GM19455 (cell line): ENCODE measurements around the gene ZNF468.
A peak's percentile ranks its signal among the peaks of the same experiment; 100 is the strongest.
"Not testable (repeated sequence)": the region's sequence is repeated elsewhere in the genome, so short reads cannot be mapped to it uniquely, and the experiment has no call there.

Source experiments
- ATAC-seq: cut with Tn5 transposase; IDR thresholded peaks from one replicate; pipeline ENCODE4 v1.9.1; 2021; ENCODE audit not compliant: unreplicated experiment

The ZNF468 gene

GRCh38 chr19:52829866-52830265 is 27.6 kb downstream of the ZNF468 start:
- not testable (repeated sequence) for ATAC-seq

DNA sequence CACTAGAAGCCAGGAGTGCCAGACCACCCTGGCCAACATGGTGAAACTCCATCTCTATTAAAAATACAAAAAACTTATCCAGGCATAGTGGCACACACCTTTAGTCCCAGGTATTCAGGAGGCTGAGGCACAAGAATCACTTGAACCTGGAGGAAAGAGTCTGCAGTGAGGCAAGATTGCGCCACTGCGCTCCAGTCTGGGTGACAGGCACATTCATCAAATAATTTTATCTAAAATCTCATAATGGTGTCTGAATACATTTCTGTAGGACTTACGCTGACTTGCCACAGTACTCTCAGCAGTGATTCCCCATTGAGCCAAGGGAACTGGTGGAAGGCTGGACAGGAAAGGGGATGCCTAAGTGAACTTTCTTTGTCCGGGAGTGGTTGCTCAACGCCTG is 31.7 kb downstream of the ZNF468 start:
- no peak for ATAC-seq

DNA sequence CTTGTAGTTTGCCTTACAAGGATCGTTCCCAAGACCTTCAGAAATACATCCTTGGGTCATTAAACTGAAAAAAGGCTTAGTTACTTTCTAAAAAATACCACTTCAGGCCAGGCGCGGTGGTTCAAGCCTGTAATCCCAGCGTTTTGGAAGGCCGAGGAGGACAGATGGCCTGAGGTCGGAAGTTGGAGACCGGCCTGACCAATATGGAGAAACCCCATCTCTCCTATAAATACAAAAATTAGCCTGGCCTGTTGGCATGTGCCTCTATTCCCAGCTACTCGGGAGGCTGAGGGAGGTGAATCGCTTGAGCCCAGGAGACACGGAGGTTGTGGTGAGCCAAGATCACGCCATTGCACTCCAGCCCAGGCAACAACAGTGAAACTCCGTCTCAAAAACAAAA is 33.7 kb downstream of the ZNF468 start:
- ATAC-seq, result no peak

- peak; percentile 87 for ATAC-seq
Observed at GRCh38 chr19:52821204-52821960, 36.0 kb downstream of the ZNF468 start, which contains the start of gene ZNF28. ZNF28 (minus strand) TSS chr19:52821633; CDS start chr19:52817958, 3,675 bp downstream.

DNA sequence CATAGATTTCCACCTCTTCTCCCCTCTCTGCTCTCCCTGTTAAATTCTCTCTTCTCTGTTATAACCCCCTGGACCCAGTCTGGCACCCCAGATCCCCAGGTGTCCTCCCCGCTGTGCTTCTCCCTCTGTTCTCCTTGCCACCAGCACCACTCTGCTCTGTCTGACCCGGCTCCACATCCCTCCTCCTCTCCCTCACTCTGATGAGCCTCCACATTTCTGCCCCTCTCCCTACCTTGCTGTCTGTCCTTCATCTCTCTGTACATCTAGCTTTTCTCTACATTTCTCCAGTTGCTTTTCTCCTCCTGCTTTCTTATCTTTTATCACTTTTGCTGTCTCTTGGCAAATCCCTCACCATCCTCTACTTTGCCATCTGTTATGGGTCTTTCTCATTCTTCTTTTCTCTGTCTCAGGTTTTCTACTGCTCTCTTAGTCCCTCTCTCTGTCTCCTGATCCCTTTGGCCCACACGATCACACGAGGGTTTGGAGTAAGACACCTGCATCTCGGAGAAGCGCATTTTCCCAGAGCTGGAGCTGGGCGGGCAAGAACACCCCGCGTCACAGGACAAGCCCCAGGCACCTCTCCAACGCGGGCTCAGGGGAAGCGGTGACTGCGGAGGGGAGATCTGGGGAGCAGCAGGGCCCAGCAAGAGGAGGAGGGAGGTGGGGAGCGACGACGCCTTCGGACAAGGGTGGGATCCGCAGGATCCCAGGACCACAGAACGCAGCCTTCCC is 36.8 kb downstream of the ZNF468 start:
- ATAC-seq, result peak; percentile 48

DNA sequence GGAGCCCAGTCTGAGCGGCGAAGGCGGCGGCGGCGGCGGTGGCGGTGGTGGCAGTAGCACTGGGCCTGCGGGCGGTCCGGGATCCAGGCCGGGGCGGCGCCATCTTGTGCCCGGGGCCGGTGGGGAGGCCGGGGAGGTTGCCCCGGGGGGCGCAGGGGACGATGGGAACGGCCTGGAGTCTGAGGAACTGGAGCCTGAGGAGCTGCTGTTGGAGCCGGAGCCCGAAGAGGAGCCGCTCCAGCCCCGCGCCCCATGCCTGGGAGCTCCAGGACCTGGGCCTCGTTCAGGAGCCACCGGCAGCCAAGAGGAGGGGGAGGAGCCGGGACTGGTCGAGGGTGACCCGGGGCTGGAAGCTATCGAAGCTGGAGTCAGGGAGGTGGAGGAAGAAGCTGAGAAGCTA is 47.6 kb downstream of the ZNF468 start:
- ATAC-seq, result no peak

DNA sequence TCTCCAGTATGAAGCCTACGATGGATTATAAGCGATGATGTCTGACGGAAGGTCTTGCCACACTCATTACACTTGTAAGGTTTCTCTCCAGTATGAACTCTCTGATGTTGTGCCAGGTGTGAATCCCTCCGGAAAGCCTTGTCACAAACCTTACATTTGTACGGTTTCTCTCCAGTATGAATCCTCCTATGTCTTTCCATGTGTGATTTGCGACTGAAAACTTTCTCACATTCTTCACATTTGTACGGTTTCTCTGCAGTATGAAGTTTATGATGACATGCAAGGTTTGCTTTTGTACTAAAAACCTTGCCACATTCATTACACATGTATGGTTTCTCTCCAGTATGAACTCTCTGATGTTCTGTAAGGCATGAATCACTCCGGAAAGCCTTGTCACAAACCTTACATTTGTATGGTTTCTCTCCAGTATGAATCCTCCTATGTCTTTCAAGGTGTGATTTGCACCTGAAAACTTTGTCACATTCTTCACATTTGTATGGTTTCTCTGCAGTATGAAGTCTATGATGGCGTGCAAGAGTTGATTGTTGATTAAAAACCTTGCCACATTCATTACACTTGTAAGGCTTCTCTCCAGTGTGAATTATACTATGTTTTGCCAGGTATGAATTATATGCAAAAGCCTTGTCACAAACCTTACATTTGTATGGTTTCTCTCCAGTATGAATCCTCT is 57.3 kb downstream of the ZNF468 start:
- ATAC-seq, result not testable (repeated sequence)

DNA sequence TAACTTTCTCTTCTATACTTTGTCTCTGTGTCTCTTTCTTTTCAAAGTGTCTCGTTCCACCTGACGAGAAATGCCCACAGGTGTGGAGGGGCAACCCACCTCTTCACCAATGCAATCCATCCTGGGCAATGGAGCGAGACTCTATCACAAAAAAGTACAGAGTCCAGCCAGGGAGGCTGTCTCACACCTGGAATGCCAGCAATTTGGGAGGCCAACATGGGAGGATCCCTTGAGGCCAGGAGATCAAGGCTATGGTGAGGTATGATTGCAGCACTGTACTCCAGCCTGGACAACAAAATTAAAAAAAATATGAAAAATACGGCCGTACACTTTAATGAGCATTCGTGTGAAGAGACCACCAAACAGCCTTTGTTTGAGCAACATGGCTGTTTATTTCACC is 68.0 kb downstream of the ZNF468 start:
- ATAC-seq, result no peak
